SK-N-SH (cell line): Measurements from ENCODE around the gene BCL2A1. TPM values are rescaled to one million over a fixed set of nuclear protein-coding genes. Genes with fewer than 3 reads are reported as not detected.
"Not testable (repeated sequence)": the region's sequence is repeated elsewhere in the genome, so short reads cannot be mapped to it uniquely, and the experiment has no call there.

Experiments used
- CTCF ChIA-PET: fragments of 300-600, 350-600 bp; formaldehyde crosslinking; extraction: SDS; loops from one replicate; lab custom pipeline; 2021; lab: Yijun Ruan, JAX
- POLR2A ChIA-PET: fragments of 350-600 bp; sonication (Branson Sonifier 250); formaldehyde crosslinking; extraction: SDS; loops from one replicate; lab custom pipeline; 2020; ENCODE audit warnings: antibody characterized with exemption, inconsistent platforms; lab: Yijun Ruan, JAX
- DNase-seq: peaks from one replicate; pipeline ENCODE4 v3.0.0; 2012
- H2AFZ ChIP-seq: fragments of 200-600 bp; sonication (generic); 2 replicates; pipeline ENCODE4 v1.8.1; 2016; ENCODE audit warnings: antibody characterized with exemption, mild to moderate bottlenecking, low read depth
- H3F3A ChIP-seq: fragments of 200-600 bp; sonication (generic); replicated peaks from 2 replicates; pipeline ENCODE3; 2016; ENCODE audit warnings: antibody characterized with exemption, mild to moderate bottlenecking; ENCODE audit not compliant: insufficient read depth
- H3K27ac ChIP-seq, 2 experiments: fragments of 200-500 bp in 1 of 2; fragments of 200-600 bp in 1 of 2; sonication (Bioruptor generic) in 1 of 2; sonication (generic), shearing (Covaris generic) in 1 of 2; 2 replicates each; pipeline versions ENCODE4 v1.5.1 to v1.6.1; 2014 to 2016; ENCODE audit warnings: low read depth in 2 of 2, inconsistent platforms in 1 of 2, low read length in 1 of 2, mild to moderate bottlenecking in 1 of 2, mixed read lengths in 1 of 2
- H3K27me3 ChIP-seq: fragments of 200-600 bp; sonication (generic), shearing (Covaris generic); 2 replicates; pipeline ENCODE4 v1.6.1; 2016; ENCODE audit warnings: mixed run types; ENCODE audit not compliant: insufficient read depth
- H3K36me3 ChIP-seq, 2 experiments: fragments of 200-500 bp in 1 of 2; fragments of 200-600 bp in 1 of 2; sonication (Bioruptor generic) in 1 of 2; sonication (generic) in 1 of 2; replicated peaks in 1 of 2; 2 replicates each; pipeline versions ENCODE3 to v1.5.1; 2014 to 2016; ENCODE audit warnings: low read length in 1 of 2, mild to moderate bottlenecking in 1 of 2; ENCODE audit not compliant: insufficient read depth in 2 of 2, control insufficient read depth in 1 of 2
- H3K4me1 ChIP-seq, 2 experiments: fragments of 200-500 bp in 1 of 2; fragments of 200-600 bp in 1 of 2; sonication (Bioruptor generic) in 1 of 2; sonication (generic), shearing (Covaris generic) in 1 of 2; 2 replicates each; pipeline versions ENCODE4 v1.5.1 to v1.6.1; 2014 to 2016; ENCODE audit warnings: low read depth in 1 of 2, low read length in 1 of 2, mixed run types in 1 of 2; ENCODE audit not compliant: insufficient read depth in 2 of 2, control insufficient read depth in 1 of 2
- H3K4me2 ChIP-seq: fragments of 200-600 bp; sonication (generic), shearing (Covaris generic); 2 replicates; pipeline ENCODE4 v1.6.1; 2017; ENCODE audit warnings: mixed run types
- H3K4me3 ChIP-seq, 2 experiments: fragments of 200-500 bp in 1 of 2; fragments of 200-600 bp in 1 of 2; sonication (Bioruptor generic) in 1 of 2; sonication (generic), shearing (Covaris generic) in 1 of 2; 2 replicates each; pipeline versions ENCODE4 v1.5.1 to v1.8.1; 2014 to 2016; ENCODE audit warnings: low read depth in 2 of 2, inconsistent platforms in 1 of 2, low read length in 1 of 2, mild to moderate bottlenecking in 1 of 2, mixed read lengths in 1 of 2, moderate library complexity in 1 of 2
- H3K79me2 ChIP-seq: fragments of 200-600 bp; sonication (generic); 2 replicates; pipeline ENCODE4 v1.8.1; 2017; ENCODE audit warnings: mild to moderate bottlenecking; ENCODE audit not compliant: insufficient read depth
- H3K9ac ChIP-seq: fragments of 200-600 bp; sonication (generic); 2 replicates; pipeline ENCODE4 v1.6.1; 2017; ENCODE audit warnings: mixed run types
- H3K9me2 ChIP-seq: fragments of 200-600 bp; sonication (generic); 2 replicates; pipeline ENCODE4 v1.6.1; 2017; ENCODE audit warnings: mixed run types
- H3K9me3 ChIP-seq: fragments of 200-600 bp; sonication (generic); 2 replicates; pipeline ENCODE4 v1.6.1; 2017; ENCODE audit warnings: mixed run types, mild to moderate bottlenecking, moderate library complexity
- H4K20me1 ChIP-seq: fragments of 200-600 bp; sonication (generic); 2 replicates; pipeline ENCODE4 v1.6.1; 2017; ENCODE audit warnings: mild to moderate bottlenecking, mixed run types; ENCODE audit not compliant: insufficient read depth
- CHD2 ChIP-seq: fragments of 150-350 bp; IDR thresholded peaks from 2 replicates; pipeline ENCODE4 v1.6.1; 2018; ENCODE audit warnings: low read length; ENCODE audit not compliant: partially characterized antibody
- FOSL2 ChIP-seq: IDR thresholded peaks from 2 replicates; pipeline ENCODE4 v1.4.0; 2012; ENCODE audit warnings: low read depth, mild to moderate bottlenecking, moderate library complexity, borderline replicate concordance
- GABPA ChIP-seq: IDR thresholded peaks from 2 replicates; pipeline ENCODE4 v1.4.0; 2012; ENCODE audit warnings: low read depth, mild to moderate bottlenecking
- MAX ChIP-seq: IDR thresholded peaks from 2 replicates; pipeline ENCODE4 v1.4.0; 2012; ENCODE audit warnings: low read depth
- MEF2A ChIP-seq: IDR thresholded peaks from 2 replicates; pipeline ENCODE4 v1.4.0; 2012; ENCODE audit warnings: low read depth, borderline replicate concordance
- PBX3 ChIP-seq: IDR thresholded peaks from 2 replicates; pipeline ENCODE4; 2012
- RCOR1 ChIP-seq: fragments of 150-350 bp; IDR thresholded peaks from 2 replicates; pipeline ENCODE4 v1.6.1; 2017; ENCODE audit warnings: antibody characterized with exemption, low read length
- REST ChIP-seq: IDR thresholded peaks from 2 replicates; pipeline ENCODE4 v1.6.1; 2012; ENCODE audit warnings: mild to moderate bottlenecking, low read depth, low read length, moderate library complexity
- RXRA ChIP-seq: IDR thresholded peaks from 2 replicates; pipeline ENCODE4 v1.4.0; 2012; ENCODE audit warnings: low read depth, mild to moderate bottlenecking, borderline replicate concordance
- TAF1 ChIP-seq: IDR thresholded peaks from 2 replicates; pipeline ENCODE4 v1.6.1; 2012; ENCODE audit warnings: low read depth, mild to moderate bottlenecking, low read length, moderate library complexity, borderline replicate concordance
- TCF12 ChIP-seq: IDR thresholded peaks from 2 replicates; pipeline ENCODE4 v1.4.0; 2012
- YY1 ChIP-seq: IDR thresholded peaks from 2 replicates; pipeline ENCODE4 v1.4.0; 2012; ENCODE audit warnings: low read depth, mild to moderate bottlenecking
- WGBS: methylation state at CpG from one replicate; pipeline ENCODE4 v1.1.6; 2017; ENCODE audit warnings: low lambda C conversion rate; 5-methylcytosine and 5-hydroxymethylcytosine counted together
- polyA plus RNA-seq, 3 experiments: library from polyadenylated mRNA; depleted of rRNA; stranded (reverse); fragments of >200 nt; gene quantifications; 2 replicates each; pipeline ENCODE4 v1.2.3, GENCODE V29; 2012

Gene BCL2A1
- polyA plus RNA-seq, 1 of the 3 experiments (the other 2 are of a cell fraction), result 0.08 TPM

GRCh38 chr15:80011596-80011995 is 40.6 kb upstream of the BCL2A1 start:
- Histone ChIP-seq H3K79me2 (no peaks in the 10 kb centered on the region), H3K9me3 (no peaks in the 10 kb centered on the region), H3K36me3 (no peaks in the 10 kb centered on the region), H4K20me1 (no peaks in the 10 kb centered on the region), H3K4me1 (peaks cover 0 to 4% of the 10 kb centered on the region in 2 experiments; a peak in 1 of 4 replicates), H2AFZ (0 out of 2 replicates have a peak overlapping the region, but pooled peaks have one; percentile 38), H3K9ac (no peak overlapping the region), H3K27ac (no peak overlapping the region; a peak in 1 of 4 replicates), H3K27me3 (no peaks in the 10 kb centered on the region), H3F3A (peaks cover 5% of the 10 kb centered on the region), H3K9me2 (no peaks in the 10 kb centered on the region), H3K4me2 (peak overlapping the region; percentile 8; the same call in 1 of the 2 replicates), H3K4me3 (no peak overlapping the region)
- DNase-seq, result no peak
- ChIA-PET CTCF (interaction anchor here (0.6 kb wide), 1 partner anchor 15 kb away, joined by 3 read pairs; no protein-coding TSS in a partner anchor), POLR2A (no interaction called here)
- no peak for TF ChIP-seq RCOR1
- TF ChIP-seq REST, result no peak
- TF ChIP-seq YY1, result no peak
- TF ChIP-seq TAF1, result no peak
- TF ChIP-seq CHD2, result no peak
- no peak for TF ChIP-seq GABPA
- WGBS, result 92% methylated on average over 3 of the region's 3 CpGs

GRCh38 chr15:80011041-80011523 is 40.1 kb upstream of the BCL2A1 start:
- TF ChIP-seq RXRA, result 0 out of 2 replicates have a peak, but pooled peaks have one; percentile 18
- TF ChIP-seq MEF2A, result peak; percentile 95
- 0 out of 2 replicates have a peak, but pooled peaks have one; percentile 4 for TF ChIP-seq PBX3
- TF ChIP-seq FOSL2, result peak; percentile 33; the same call in 1 of the 2 replicates
- peak; percentile 91 for TF ChIP-seq TCF12
- 0 out of 2 replicates have a peak, but pooled peaks have one; percentile 19 for TF ChIP-seq MAX
- TF ChIP-seq, all 33 proteins: peak for 6; not testable (repeated sequence) for 27
- H3K4me2 ChIP-seq, result peak overlapping the region; percentile 8
- H3K79me2 ChIP-seq, H3K27me3 ChIP-seq, H3K9ac ChIP-seq, H3K9me2 ChIP-seq, H3K4me3 ChIP-seq, CTCF ChIA-PET, H3K9me3 ChIP-seq, H4K20me1 ChIP-seq, H3F3A ChIP-seq, H3K4me1 ChIP-seq, H2AFZ ChIP-seq, DNase-seq, H3K36me3 ChIP-seq, POLR2A ChIA-PET: not testable (repeated sequence)
- 67% methylated on average over 9 of the region's 9 CpGs for WGBS
- peak overlapping the region in 1 of 2 experiments; percentile 69; a peak in 2 of 4 replicates for H3K27ac ChIP-seq
